SK-N-SH treated with all-trans-retinoic acid at 6 μM for 48 hours (cell line): ENCODE data around the gene SYNGAP1.

Experiments used
- ATAC-seq: fragments of 200-7000 bp; cut with Tn5 transposase; 3 replicates; pipeline ENCODE4 v1.9.1; 2020; ENCODE audit warnings: mild to moderate bottlenecking, moderate library complexity
- ARNTL ChIP-seq: fragments of 450-650 bp; formaldehyde crosslinking; IDR thresholded peaks from 2 replicates; pipeline ENCODE4 v1.5.0; 2020; ENCODE audit warnings: low read depth, mild to moderate bottlenecking, moderate library complexity, borderline replicate concordance
- BACH2 ChIP-seq: fragments of 250-450 bp; sonication (Bioruptor Pico); IDR thresholded peaks from 2 replicates; pipeline ENCODE4 v1.9.0; 2021; ENCODE audit warnings: mild to moderate bottlenecking, borderline replicate concordance
- CSDC2 ChIP-seq: fragments of 250-450 bp; sonication (Bioruptor Pico); IDR thresholded peaks from 2 replicates; pipeline ENCODE4 v1.5.0; 2020; ENCODE audit warnings: mild to moderate bottlenecking, moderate library complexity
- ESRRG ChIP-seq: fragments of 250-450 bp; sonication (Bioruptor Pico); IDR thresholded peaks from 2 replicates; pipeline ENCODE4 v1.6.1; 2021; ENCODE audit warnings: mild to moderate bottlenecking
- GLIS3 ChIP-seq: fragments of 250-450 bp; sonication (Bioruptor Pico); IDR thresholded peaks from 2 replicates; pipeline ENCODE4 v1.5.0; 2020; ENCODE audit warnings: mild to moderate bottlenecking, moderate library complexity
- ISL1 ChIP-seq: fragments of 250-450 bp; sonication (Bioruptor Pico); IDR thresholded peaks from 2 replicates; pipeline ENCODE4 v2.1.2; 2022; ENCODE audit warnings: mild to moderate bottlenecking, moderate library complexity
- OSR1 ChIP-seq: fragments of 250-450 bp; sonication (Bioruptor Pico); IDR thresholded peaks from 2 replicates; pipeline ENCODE4 v1.8.0; 2022; ENCODE audit warnings: moderate library complexity, mild to moderate bottlenecking, inconsistent platforms
- PPARA ChIP-seq: fragments of 250-450 bp; sonication (Bioruptor Pico); IDR thresholded peaks from 2 replicates; pipeline ENCODE4 v1.5.0; 2020; ENCODE audit warnings: mild to moderate bottlenecking, borderline replicate concordance
- RARB ChIP-seq: fragments of 250-450 bp; sonication (Bioruptor Pico); IDR thresholded peaks from 2 replicates; pipeline ENCODE4 v1.8.0; 2021; ENCODE audit warnings: mild to moderate bottlenecking, moderate library complexity
- SNAI2 ChIP-seq: fragments of 250-450 bp; sonication (Bioruptor Pico); IDR thresholded peaks from 2 replicates; pipeline ENCODE4 v1.5.0; 2020; ENCODE audit warnings: mild to moderate bottlenecking, moderate library complexity
- TCF4 ChIP-seq: fragments of 250-450 bp; sonication (Bioruptor Pico); IDR thresholded peaks from 2 replicates; pipeline ENCODE4 v1.8.0; 2021; ENCODE audit warnings: mild to moderate bottlenecking, moderate library complexity, borderline replicate concordance
- TOX ChIP-seq: fragments of 250-450 bp; sonication (Bioruptor Pico); IDR thresholded peaks from 2 replicates; pipeline ENCODE4 v1.8.0; 2021; ENCODE audit warnings: mild to moderate bottlenecking, moderate library complexity, borderline replicate concordance
- ZC3H10 ChIP-seq: fragments of 250-450 bp; sonication (Bioruptor Pico); IDR thresholded peaks from 2 replicates; pipeline ENCODE4 v1.5.1; 2021; ENCODE audit warnings: mild to moderate bottlenecking, moderate library complexity
- ZFP3 ChIP-seq: fragments of 250-450 bp; sonication (Bioruptor Pico); IDR thresholded peaks from 2 replicates; pipeline ENCODE4 v1.5.0; 2020; ENCODE audit warnings: mild to moderate bottlenecking, moderate library complexity
- ZFP30 ChIP-seq: fragments of 450-650 bp; formaldehyde crosslinking; IDR thresholded peaks from 2 replicates; pipeline ENCODE4 v1.5.0; 2022; ENCODE audit warnings: mild to moderate bottlenecking, moderate library complexity
- ZNF565 ChIP-seq: fragments of 450-650 bp; formaldehyde crosslinking; conservative IDR thresholded peaks from 2 replicates; pipeline ENCODE4 v1.5.0; 2020; ENCODE audit warnings: low read depth, mild to moderate bottlenecking, moderate library complexity
- ZNF70 ChIP-seq: fragments of 450-650 bp; formaldehyde crosslinking; IDR thresholded peaks from 2 replicates; pipeline ENCODE4 v1.5.0; 2020; ENCODE audit warnings: mild to moderate bottlenecking, moderate library complexity
- ZNF8 ChIP-seq: fragments of 450-650 bp; formaldehyde crosslinking; IDR thresholded peaks from 2 replicates; pipeline ENCODE4 v1.5.0; 2020; ENCODE audit warnings: mild to moderate bottlenecking, moderate library complexity
- TF ChIP-seq, protein P1 (sequence below): fragments of 250-450 bp; sonication (Bioruptor Pico); IDR thresholded peaks from 2 replicates; pipeline ENCODE4 v1.8.0; 2020; ENCODE audit warnings: mild to moderate bottlenecking, moderate library complexity, borderline replicate concordance
- TF ChIP-seq, protein P2 (sequence below): fragments of 250-450 bp; sonication (Bioruptor Pico); IDR thresholded peaks from 2 replicates; pipeline ENCODE4 v1.5.1; 2020; ENCODE audit warnings: low read depth, mild to moderate bottlenecking, moderate library complexity
- TF ChIP-seq, protein P3 (sequence below): fragments of 250-450 bp; sonication (Bioruptor Pico); IDR thresholded peaks from 2 replicates; pipeline ENCODE4 v1.5.0; 2020; ENCODE audit warnings: mild to moderate bottlenecking, moderate library complexity
- TF ChIP-seq, protein P4 (sequence below): fragments of 250-450 bp; sonication (Bioruptor Pico); IDR thresholded peaks from 2 replicates; pipeline ENCODE4 v1.8.0; 2021; ENCODE audit warnings: low read depth, mild to moderate bottlenecking, moderate library complexity, borderline replicate concordance
- TF ChIP-seq, protein P5 (sequence below): fragments of 250-450 bp; sonication (Bioruptor Pico); IDR thresholded peaks from 2 replicates; pipeline ENCODE4 v1.5.1; 2021; ENCODE audit warnings: mild to moderate bottlenecking, moderate library complexity

SYNGAP1 gene

DNA sequence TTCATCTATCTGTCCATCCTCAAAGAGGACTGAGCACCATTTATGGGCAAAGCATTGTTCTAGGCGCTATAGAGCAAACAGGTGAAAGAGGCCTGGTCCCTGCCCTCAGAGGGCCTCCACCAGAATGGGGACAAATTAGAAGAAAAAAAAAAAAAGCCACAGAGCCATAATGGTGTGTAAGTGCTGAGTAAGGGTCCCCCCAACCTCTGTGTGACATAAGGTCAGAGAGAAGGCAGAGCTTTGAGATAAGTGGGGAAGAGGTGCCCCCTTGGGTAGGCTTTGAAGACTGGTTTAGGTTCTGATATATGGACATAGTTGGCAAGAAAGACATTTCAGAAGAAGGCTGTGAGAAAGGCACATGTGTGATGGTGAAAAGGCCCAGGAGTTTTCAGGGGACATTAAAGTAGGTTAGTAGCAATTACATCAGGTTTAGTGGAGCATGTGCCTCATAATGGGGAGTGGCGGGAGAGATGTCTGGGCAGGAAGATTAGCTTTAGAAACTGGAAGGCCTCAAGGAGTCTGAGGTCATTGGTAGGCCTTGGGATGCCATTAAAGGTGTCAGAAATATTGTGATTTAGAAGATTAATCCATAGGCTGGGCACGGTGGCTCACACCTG lies 19.2 kb downstream of the SYNGAP1 start:
- TF ChIP-seq ZFP3 (CRISPR knock-in tag) (no peak), ZNF8 (CRISPR knock-in tag) (no peak), SNAI2 (no peak), ZNF70 (no peak), ESRRG (no peak), CSDC2 (CRISPR knock-in tag) (no peak), TOX (CRISPR knock-in tag) (no peak), GLIS3 (CRISPR knock-in tag) (no peak), ZFP30 (CRISPR knock-in tag) (no peak), RARB (CRISPR knock-in tag) (no peak), BACH2 (CRISPR knock-in tag) (no peak), OSR1 (CRISPR knock-in tag) (no peak), PPARA (no peak), ZNF565 (CRISPR knock-in tag) (no peak), TCF4 (no peak), ARNTL (no peak)
- TF ChIP-seq, protein P1, sequence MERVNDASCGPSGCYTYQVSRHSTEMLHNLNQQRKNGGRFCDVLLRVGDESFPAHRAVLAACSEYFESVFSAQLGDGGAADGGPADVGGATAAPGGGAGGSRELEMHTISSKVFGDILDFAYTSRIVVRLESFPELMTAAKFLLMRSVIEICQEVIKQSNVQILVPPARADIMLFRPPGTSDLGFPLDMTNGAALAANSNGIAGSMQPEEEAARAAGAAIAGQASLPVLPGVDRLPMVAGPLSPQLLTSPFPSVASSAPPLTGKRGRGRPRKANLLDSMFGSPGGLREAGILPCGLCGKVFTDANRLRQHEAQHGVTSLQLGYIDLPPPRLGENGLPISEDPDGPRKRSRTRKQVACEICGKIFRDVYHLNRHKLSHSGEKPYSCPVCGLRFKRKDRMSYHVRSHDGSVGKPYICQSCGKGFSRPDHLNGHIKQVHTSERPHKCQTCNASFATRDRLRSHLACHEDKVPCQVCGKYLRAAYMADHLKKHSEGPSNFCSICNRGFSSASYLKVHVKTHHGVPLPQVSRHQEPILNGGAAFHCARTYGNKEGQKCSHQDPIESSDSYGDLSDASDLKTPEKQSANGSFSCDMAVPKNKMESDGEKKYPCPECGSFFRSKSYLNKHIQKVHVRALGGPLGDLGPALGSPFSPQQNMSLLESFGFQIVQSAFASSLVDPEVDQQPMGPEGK, result no peak
- TF ChIP-seq, protein P2, sequence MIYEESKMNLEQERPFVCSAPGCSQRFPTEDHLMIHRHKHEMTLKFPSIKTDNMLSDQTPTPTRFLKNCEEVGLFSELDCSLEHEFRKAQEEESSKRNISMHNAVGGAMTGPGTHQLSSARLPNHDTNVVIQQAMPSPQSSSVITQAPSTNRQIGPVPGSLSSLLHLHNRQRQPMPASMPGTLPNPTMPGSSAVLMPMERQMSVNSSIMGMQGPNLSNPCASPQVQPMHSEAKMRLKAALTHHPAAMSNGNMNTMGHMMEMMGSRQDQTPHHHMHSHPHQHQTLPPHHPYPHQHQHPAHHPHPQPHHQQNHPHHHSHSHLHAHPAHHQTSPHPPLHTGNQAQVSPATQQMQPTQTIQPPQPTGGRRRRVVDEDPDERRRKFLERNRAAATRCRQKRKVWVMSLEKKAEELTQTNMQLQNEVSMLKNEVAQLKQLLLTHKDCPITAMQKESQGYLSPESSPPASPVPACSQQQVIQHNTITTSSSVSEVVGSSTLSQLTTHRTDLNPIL (CRISPR knock-in tag), result no peak
- TF ChIP-seq, protein P3, sequence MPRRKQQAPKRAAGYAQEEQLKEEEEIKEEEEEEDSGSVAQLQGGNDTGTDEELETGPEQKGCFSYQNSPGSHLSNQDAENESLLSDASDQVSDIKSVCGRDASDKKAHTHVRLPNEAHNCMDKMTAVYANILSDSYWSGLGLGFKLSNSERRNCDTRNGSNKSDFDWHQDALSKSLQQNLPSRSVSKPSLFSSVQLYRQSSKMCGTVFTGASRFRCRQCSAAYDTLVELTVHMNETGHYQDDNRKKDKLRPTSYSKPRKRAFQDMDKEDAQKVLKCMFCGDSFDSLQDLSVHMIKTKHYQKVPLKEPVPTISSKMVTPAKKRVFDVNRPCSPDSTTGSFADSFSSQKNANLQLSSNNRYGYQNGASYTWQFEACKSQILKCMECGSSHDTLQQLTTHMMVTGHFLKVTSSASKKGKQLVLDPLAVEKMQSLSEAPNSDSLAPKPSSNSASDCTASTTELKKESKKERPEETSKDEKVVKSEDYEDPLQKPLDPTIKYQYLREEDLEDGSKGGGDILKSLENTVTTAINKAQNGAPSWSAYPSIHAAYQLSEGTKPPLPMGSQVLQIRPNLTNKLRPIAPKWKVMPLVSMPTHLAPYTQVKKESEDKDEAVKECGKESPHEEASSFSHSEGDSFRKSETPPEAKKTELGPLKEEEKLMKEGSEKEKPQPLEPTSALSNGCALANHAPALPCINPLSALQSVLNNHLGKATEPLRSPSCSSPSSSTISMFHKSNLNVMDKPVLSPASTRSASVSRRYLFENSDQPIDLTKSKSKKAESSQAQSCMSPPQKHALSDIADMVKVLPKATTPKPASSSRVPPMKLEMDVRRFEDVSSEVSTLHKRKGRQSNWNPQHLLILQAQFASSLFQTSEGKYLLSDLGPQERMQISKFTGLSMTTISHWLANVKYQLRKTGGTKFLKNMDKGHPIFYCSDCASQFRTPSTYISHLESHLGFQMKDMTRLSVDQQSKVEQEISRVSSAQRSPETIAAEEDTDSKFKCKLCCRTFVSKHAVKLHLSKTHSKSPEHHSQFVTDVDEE (CRISPR knock-in tag), result no peak
- TF ChIP-seq, protein P4, sequence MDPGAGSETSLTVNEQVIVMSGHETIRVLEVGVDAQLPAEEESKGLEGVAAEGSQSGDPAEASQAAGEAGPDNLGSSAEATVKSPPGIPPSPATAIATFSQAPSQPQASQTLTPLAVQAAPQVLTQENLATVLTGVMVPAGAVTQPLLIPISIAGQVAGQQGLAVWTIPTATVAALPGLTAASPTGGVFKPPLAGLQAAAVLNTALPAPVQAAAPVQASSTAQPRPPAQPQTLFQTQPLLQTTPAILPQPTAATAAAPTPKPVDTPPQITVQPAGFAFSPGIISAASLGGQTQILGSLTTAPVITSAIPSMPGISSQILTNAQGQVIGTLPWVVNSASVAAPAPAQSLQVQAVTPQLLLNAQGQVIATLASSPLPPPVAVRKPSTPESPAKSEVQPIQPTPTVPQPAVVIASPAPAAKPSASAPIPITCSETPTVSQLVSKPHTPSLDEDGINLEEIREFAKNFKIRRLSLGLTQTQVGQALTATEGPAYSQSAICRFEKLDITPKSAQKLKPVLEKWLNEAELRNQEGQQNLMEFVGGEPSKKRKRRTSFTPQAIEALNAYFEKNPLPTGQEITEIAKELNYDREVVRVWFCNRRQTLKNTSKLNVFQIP (CRISPR knock-in tag), result no peak
- ATAC-seq, result no peak

DNA sequence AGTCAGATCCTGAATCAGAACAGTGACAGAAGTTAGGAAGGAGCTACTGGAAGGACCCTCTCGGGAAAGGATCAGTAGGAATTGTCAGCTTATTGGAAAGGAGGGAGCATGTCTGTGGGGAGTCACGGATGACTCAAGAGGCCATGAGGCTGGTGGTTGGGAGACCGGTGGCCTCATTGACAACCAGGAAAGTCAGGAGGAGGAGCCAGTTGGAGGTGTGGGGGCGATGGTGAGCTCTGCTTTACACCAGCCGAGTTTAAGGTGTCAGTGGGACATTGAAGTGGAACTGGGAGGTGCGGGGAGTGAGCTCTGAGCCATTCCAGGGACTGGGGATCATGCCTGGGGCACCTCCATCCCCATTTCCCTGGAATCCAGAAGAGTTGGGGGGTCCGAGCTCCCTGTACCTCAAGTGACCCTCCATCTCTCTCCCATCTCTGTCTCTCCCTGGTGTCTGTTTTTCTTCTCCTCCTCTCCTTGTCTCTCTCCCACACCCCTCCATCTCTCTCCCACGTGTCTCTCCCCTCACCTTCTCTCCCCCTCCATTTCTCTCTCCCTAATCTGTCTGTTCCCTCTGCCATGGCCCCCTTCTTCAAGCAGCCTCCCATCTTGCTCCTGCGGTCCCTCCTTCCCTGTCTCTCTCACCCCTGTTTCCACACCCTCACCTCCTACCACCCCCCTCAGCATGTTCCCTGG lies 20.2 kb downstream of the SYNGAP1 start:
- ATAC-seq, result no peak
- TF ChIP-seq BACH2 (CRISPR knock-in tag), result no peak
- no peak for TF ChIP-seq ZC3H10 (CRISPR knock-in tag)
- TF ChIP-seq TCF4, result no peak
- TF ChIP-seq, protein P5, sequence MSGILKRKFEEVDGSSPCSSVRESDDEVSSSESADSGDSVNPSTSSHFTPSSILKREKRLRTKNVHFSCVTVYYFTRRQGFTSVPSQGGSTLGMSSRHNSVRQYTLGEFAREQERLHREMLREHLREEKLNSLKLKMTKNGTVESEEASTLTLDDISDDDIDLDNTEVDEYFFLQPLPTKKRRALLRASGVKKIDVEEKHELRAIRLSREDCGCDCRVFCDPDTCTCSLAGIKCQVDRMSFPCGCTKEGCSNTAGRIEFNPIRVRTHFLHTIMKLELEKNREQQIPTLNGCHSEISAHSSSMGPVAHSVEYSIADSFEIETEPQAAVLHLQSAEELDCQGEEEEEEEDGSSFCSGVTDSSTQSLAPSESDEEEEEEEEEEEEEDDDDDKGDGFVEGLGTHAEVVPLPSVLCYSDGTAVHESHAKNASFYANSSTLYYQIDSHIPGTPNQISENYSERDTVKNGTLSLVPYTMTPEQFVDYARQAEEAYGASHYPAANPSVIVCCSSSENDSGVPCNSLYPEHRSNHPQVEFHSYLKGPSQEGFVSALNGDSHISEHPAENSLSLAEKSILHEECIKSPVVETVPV (CRISPR knock-in tag), result no peak
- TF ChIP-seq TOX (CRISPR knock-in tag), result no peak
- TF ChIP-seq, protein P2 (CRISPR knock-in tag), result no peak
- TF ChIP-seq SNAI2, result no peak
- TF ChIP-seq ZFP30 (CRISPR knock-in tag), result no peak
- no peak for TF ChIP-seq ZFP3 (CRISPR knock-in tag)
- no peak for TF ChIP-seq ZNF70
- no peak for TF ChIP-seq GLIS3 (CRISPR knock-in tag)
- no peak for TF ChIP-seq CSDC2 (CRISPR knock-in tag)
- TF ChIP-seq, protein P4 (CRISPR knock-in tag), result no peak
- no peak for TF ChIP-seq RARB (CRISPR knock-in tag)
- TF ChIP-seq ARNTL, result no peak
- TF ChIP-seq, protein P3 (CRISPR knock-in tag), result no peak
- TF ChIP-seq ISL1, result no peak
